Fibroblast of villous mesenchyme (primary cell): ENCODE measurements around the gene ATF6. TPM values are rescaled to one million over a fixed set of nuclear protein-coding genes. Genes with fewer than 3 reads are reported as not detected.

Source experiments
- DNase-seq: peaks from one replicate; pipeline ENCODE4 v3.0.0-alpha.2; 2010; ENCODE audit warnings: low read depth
- H3K4me3 ChIP-seq: 2 replicates; pipeline ENCODE4 v1.5.1; 2011; ENCODE audit warnings: low read depth, mild to moderate bottlenecking, low read length
- total RNA-seq: library from RNA; depleted of rRNA; stranded (reverse); fragments of >200 nt; gene quantifications from 2 replicates; pipeline ENCODE4 v1.2.3, GENCODE V29; 2012
- TF ChIP-seq, protein P1 (sequence below): IDR thresholded peaks from 2 replicates; pipeline ENCODE4 v1.5.1; 2012; ENCODE audit warnings: low read depth, mild to moderate bottlenecking, low read length; ENCODE audit not compliant: insufficient read depth

The ATF6 gene
- total RNA-seq, 1 donor: 32.8 TPM

DNA sequence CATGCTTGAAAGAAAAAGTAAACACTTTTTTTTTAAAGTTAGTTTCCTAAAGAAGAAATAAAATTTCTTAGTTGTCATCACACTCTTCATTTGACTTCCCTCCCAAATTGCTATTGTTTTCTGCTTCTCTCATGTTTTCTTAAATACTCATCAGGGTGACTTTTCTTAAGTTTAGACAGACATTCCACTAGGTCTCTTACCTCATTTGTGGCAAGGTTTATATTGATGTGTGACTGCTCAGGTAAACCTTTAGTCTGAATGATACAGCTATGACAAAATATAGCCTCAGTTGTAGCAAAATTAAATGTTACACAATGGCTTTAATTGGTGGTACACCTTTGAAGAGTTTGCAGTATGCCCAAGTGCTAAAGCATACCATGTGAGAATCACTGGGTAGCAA, 78.6 kb downstream of the ATF6 start:
- TF ChIP-seq, protein P1, sequence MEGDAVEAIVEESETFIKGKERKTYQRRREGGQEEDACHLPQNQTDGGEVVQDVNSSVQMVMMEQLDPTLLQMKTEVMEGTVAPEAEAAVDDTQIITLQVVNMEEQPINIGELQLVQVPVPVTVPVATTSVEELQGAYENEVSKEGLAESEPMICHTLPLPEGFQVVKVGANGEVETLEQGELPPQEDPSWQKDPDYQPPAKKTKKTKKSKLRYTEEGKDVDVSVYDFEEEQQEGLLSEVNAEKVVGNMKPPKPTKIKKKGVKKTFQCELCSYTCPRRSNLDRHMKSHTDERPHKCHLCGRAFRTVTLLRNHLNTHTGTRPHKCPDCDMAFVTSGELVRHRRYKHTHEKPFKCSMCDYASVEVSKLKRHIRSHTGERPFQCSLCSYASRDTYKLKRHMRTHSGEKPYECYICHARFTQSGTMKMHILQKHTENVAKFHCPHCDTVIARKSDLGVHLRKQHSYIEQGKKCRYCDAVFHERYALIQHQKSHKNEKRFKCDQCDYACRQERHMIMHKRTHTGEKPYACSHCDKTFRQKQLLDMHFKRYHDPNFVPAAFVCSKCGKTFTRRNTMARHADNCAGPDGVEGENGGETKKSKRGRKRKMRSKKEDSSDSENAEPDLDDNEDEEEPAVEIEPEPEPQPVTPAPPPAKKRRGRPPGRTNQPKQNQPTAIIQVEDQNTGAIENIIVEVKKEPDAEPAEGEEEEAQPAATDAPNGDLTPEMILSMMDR: no peak
- no peak for DNase-seq
- no peak overlapping the region for H3K4me3 ChIP-seq

DNA sequence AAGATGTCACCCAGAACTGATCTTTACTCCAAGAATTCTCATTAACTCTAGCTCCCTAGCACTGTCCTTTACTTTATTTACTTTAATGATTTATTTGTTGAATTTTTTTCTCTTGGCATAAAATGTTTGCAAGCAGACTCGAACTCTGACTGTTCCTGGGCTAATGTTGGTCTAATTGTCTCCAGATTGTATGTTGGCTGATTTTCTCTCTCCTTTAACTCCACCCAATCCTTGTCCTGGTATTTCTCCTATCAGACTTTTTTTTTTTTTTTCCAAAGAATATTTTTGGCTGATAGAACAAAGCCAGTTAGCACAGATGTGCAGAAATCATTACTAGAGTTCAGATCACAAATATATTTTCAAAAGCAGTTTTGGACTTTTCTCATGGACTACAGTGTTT, 82.6 kb downstream of the ATF6 start:
- peak; percentile 15 for DNase-seq
- TF ChIP-seq, protein P1: no peak
- H3K4me3 ChIP-seq: no peak overlapping the region

DNA sequence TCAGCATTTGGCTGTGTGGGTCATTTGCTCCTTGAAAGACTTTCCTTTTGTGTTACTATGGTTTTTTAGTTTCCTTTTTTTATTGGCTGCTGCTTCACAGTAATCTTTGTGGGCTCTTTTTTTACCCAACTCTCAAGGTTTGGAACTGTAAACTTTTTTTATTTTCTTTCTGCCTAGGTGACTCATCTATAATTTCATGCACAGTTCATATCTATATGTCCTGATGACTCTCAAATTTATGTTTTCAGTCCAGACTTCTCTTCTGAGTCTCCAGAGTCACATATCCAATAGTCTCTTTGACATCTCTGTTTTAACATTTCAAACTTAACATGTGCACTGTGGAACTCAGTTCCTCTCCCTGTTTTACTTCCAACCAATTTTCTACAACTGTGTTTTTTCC, 83.4 kb downstream of the ATF6 start:
- no peak overlapping the region for H3K4me3 ChIP-seq
- TF ChIP-seq, protein P1: no peak
- peak; percentile 25 for DNase-seq

DNA sequence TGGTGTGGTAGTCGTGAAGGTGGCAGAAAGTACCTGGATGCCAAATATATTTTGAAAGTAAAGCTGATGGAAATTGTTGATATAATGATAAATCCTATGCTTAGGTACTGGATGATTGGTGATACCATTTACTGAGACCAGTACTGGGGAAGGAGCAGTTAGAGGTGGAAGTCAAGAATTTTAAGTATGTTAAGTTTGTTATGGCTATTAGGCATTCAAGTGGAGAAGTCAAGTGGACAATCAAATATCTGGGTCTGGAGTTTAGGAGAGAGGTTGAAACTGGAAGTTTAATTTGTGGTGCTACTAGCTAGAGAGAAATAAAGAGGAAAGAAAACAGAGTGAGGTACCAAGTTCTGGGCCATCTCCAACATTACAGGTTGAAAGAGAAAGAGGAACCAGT, 89.1 kb downstream of the ATF6 start:
- no peak for DNase-seq
- no peak overlapping the region for H3K4me3 ChIP-seq
- TF ChIP-seq, protein P1: no peak

DNA sequence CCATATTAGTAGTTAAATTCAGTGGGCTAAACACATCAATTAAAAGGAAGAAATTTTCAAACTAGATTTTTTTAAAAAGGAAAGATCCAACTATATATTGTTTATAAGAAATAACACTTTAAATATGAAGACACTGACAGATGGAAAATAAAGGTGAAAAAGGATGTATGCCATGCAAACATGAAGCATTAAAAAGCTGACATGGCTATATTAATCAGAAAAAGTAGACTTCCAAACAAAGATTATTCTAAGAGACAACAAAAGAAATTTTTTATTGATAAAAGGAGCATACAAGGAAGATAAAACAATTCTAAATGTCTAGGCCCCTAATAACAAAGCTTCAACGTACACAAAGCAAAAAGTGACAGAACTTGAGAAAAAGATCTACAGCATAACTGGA, 92.2 kb downstream of the ATF6 start:
- no peak overlapping the region for H3K4me3 ChIP-seq
- DNase-seq: no peak
- TF ChIP-seq, protein P1: no peak

DNA sequence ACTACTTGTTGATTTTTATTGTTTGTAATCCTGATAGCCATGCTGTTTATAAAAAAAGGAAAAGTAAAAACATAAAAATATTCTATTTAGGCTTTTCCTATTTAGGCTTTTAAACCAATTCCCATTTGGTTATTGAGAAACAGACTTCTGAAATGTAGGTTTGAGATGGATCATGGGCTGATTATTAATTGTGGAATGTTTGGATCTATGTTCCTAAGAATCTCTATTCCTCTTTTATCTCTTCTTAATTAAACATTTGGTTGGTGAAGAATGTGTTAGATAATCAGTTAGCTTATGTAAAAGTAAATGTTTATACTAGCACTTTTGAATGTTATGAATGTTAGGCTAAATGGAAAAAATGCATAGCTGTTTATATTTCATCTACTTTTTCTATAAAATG, 97.4 kb downstream of the ATF6 start:
- TF ChIP-seq, protein P1: no peak
- peak; percentile 75 for DNase-seq
- H3K4me3 ChIP-seq: no peak overlapping the region

DNA sequence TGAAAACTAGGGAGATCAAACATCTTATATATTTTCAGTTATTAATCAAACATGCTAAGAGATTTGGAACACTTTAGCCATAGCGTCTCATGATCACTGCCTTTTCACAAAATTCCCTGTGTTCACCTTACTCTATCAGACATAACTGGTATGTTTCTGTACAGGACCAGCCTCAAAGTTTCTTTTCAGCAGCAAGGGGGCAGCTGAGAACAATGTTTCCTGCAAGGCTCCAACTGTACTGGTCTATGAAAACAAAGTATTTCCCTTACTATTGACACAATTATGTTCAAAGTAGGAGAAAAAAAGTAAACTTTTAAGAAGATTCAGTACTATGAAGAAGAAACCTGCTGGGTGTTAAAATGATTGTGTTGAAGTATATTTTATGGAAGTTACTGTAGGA, 98.5 kb downstream of the ATF6 start:
- TF ChIP-seq, protein P1: peak; percentile 60
- H3K4me3 ChIP-seq: no peak overlapping the region
- DNase-seq: peak; percentile 58
